ENCODE results near the gene ZDHHC1.

The ZDHHC1 gene

GRCh38 chr16:67387479-67388079 lies 28.7 kb downstream of the ZDHHC1 start:
- no peak for TF ChIP-seq SPI1 (IDR thresholded peaks at IDR 0.05; ENCODE audit: borderline replicate concordance, low read depth)
- TF ChIP-seq POLR2AphosphoS5 (IDR thresholded peaks at IDR 0.05; ENCODE audit: low read depth): no peak
- H3K4me3 ChIP-seq (replicated peaks; ENCODE audit: insufficient read depth, low read length): no peak overlapping the region
- H3K27ac ChIP-seq (replicated peaks): no peak overlapping the region
- DNase-seq (ENCODE audit: low read depth in 1 of 2, low spot score in 1 of 2): no peak
- H3K27me3 ChIP-seq (ENCODE audit: insufficient read depth, poor library complexity, severe bottlenecking): peaks cover 2% of the 10 kb centered on the region

DNA sequence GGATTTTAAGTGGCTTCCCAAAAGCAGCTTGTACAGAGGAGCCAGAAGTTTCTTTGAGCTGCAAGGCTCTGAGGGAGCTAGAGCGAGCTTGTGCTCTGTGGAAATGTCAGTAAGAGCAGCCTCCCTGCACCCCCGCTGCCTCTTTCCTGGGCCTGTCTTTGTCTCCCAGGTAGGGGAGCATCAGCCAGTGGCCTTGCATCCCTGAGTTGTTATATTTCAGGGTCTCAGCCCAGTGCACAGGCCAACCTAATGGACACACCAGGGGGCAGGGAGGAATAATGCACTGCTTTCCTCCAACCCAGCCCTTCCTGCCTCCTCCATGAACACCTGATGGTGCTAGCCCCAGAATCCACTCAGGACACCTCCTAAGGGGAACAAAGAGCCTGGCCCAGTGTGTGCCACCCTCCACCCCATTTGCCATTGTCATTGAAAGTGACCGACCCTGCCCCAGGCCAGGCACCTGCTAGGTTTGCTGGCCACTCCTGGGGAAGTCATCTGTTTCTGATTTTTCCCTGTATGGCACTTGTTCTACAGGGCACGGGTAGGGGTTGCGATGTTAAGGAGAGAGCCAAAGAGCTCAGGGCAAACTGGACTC lies 29.3 kb downstream of the ZDHHC1 start:
- Histone ChIP-seq H3K27ac (replicated peaks) (no peak overlapping the region), H3K4me3 (replicated peaks; ENCODE audit: insufficient read depth, low read length) (no peak overlapping the region), H3K27me3 (ENCODE audit: insufficient read depth, poor library complexity, severe bottlenecking) (no peaks in the 10 kb centered on the region)
- no peak for TF ChIP-seq SPI1 (IDR thresholded peaks at IDR 0.05; ENCODE audit: borderline replicate concordance, low read depth)
- TF ChIP-seq POLR2AphosphoS5 (IDR thresholded peaks at IDR 0.05; ENCODE audit: low read depth): no peak
- TF ChIP-seq GABPA (IDR thresholded peaks at IDR 0.05; ENCODE audit: low read depth): no peak
- no peak for DNase-seq (ENCODE audit: low read depth in 1 of 2, low spot score in 1 of 2)

DNA sequence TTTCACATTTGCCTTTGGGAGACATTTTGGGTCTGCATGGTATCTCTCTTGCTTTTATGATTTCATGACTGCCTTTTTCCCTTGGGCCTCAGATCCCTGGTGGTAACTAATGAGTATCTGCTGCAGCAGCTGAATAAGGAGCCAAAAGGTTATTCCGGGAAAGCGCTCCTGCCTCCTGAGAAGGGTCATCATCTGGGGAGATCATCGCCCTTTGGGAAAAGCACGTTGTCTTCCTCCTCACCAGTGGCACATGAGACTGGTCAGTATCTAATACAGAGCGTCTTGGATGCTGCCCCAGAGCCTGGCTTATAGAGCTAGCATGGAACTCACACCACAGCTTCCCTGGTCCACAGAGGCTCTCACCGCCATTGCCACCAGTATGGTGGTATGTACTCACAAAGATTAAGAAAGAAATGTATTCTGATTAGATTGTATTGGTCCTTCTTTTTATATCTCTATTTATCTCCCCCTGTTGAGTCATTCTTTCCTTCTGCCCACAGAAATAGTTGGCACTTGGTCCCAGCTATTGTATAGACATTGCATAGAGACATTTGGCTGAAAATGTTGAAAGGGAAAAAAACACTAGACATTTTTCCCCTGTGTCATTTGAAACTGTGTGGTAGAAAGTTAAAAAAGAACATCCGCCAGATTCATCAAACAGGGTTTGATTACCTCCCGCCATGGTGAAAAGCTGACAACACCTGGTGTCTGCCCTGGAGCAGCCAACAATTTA lies 31.3 kb downstream of the ZDHHC1 start:
- no peaks in the 10 kb centered on the region for H3K27me3 ChIP-seq (ENCODE audit: insufficient read depth, poor library complexity, severe bottlenecking)

DNA sequence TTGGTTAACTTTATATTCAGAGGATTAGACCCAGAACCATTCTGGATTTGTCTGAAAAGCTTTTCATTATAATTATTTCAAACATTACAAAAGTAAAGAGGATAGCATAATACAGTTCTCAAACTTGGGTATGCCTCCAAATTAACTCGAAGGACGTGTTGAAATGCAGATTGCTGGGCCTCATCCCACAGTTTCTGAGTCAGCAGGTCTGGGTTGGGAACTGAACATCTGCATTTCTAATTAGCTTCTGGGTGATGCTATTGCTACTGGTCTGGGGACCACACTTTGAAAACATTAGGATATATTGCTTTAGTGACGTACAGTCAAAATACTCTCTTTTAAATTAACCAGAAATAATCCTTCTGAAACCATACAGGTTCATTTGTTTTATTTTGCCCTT lies 33.0 kb downstream of the ZDHHC1 start:
- DNase-seq (ENCODE audit: low read depth in 1 of 2, low spot score in 1 of 2): no peak
- H3K27ac ChIP-seq (replicated peaks): no peak overlapping the region
- TF ChIP-seq POLR2AphosphoS5 (IDR thresholded peaks at IDR 0.05; ENCODE audit: low read depth) (no peak), SPI1 (IDR thresholded peaks at IDR 0.05; ENCODE audit: borderline replicate concordance, low read depth) (no peak), CTCF (IDR thresholded peaks at IDR 0.05; ENCODE audit: insufficient read depth, low read length) (no peak), GABPA (IDR thresholded peaks at IDR 0.05; ENCODE audit: low read depth) (no peak)
- TF ChIP-seq, protein P1, sequence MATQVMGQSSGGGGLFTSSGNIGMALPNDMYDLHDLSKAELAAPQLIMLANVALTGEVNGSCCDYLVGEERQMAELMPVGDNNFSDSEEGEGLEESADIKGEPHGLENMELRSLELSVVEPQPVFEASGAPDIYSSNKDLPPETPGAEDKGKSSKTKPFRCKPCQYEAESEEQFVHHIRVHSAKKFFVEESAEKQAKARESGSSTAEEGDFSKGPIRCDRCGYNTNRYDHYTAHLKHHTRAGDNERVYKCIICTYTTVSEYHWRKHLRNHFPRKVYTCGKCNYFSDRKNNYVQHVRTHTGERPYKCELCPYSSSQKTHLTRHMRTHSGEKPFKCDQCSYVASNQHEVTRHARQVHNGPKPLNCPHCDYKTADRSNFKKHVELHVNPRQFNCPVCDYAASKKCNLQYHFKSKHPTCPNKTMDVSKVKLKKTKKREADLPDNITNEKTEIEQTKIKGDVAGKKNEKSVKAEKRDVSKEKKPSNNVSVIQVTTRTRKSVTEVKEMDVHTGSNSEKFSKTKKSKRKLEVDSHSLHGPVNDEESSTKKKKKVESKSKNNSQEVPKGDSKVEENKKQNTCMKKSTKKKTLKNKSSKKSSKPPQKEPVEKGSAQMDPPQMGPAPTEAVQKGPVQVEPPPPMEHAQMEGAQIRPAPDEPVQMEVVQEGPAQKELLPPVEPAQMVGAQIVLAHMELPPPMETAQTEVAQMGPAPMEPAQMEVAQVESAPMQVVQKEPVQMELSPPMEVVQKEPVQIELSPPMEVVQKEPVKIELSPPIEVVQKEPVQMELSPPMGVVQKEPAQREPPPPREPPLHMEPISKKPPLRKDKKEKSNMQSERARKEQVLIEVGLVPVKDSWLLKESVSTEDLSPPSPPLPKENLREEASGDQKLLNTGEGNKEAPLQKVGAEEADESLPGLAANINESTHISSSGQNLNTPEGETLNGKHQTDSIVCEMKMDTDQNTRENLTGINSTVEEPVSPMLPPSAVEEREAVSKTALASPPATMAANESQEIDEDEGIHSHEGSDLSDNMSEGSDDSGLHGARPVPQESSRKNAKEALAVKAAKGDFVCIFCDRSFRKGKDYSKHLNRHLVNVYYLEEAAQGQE (IDR thresholded peaks at IDR 0.05; ENCODE audit: insufficient replicate concordance, low read depth): no peak
- H3K4me3 ChIP-seq (replicated peaks; ENCODE audit: insufficient read depth, low read length): no peak overlapping the region
- no peaks in the 10 kb centered on the region for H3K27me3 ChIP-seq (ENCODE audit: insufficient read depth, poor library complexity, severe bottlenecking)

More for the DNA sequence above, 31.3 kb downstream of the ZDHHC1 start:
- TF ChIP-seq, protein P1 (IDR thresholded peaks at IDR 0.05; ENCODE audit: insufficient replicate concordance, low read depth): no peak
- TF ChIP-seq GABPA (IDR thresholded peaks at IDR 0.05; ENCODE audit: low read depth): no peak
- no peak for TF ChIP-seq POLR2AphosphoS5 (IDR thresholded peaks at IDR 0.05; ENCODE audit: low read depth)
- no peak for TF ChIP-seq SPI1 (IDR thresholded peaks at IDR 0.05; ENCODE audit: borderline replicate concordance, low read depth)
- TF ChIP-seq CTCF (IDR thresholded peaks at IDR 0.05; ENCODE audit: insufficient read depth, low read length): no peak
- Histone ChIP-seq H3K4me3 (replicated peaks; ENCODE audit: insufficient read depth, low read length) (no peak overlapping the region), H3K27ac (replicated peaks) (no peak overlapping the region)
- no peak for DNase-seq (ENCODE audit: low read depth in 1 of 2, low spot score in 1 of 2)
